Cardiac muscle cell (in vitro differentiated cells and primary cell): ENCODE results near the gene CNRIP1. TPM values are rescaled to one million over a fixed set of nuclear protein-coding genes. Genes with fewer than 3 reads are reported as not detected.

Source experiments
- DNase-seq, 2 donors: peaks; one replicate each; pipeline versions ENCODE4 v3.0.0 to v3.0.0-alpha.2; 2010 to 2017; ENCODE audit warnings: low read depth in 1 of 2, low spot score in 1 of 2
- H3K27ac ChIP-seq: fragments of 200-600 bp; sonication (generic); 2 replicates; pipeline ENCODE4 v1.5.1; 2016
- H3K27me3 ChIP-seq: fragments of 200-600 bp; sonication (generic); 2 replicates; pipeline ENCODE4 v1.6.0; 2016; ENCODE audit warnings: control low read depth
- H3K36me3 ChIP-seq: fragments of 200-600 bp; sonication (generic); 2 replicates; pipeline ENCODE4 v1.5.1; 2016; ENCODE audit warnings: control low read depth
- H3K4me1 ChIP-seq: fragments of 200-600 bp; sonication (generic); 2 replicates; pipeline ENCODE4 v1.8.1; 2017; ENCODE audit warnings: low read depth, mild to moderate bottlenecking, mixed run types
- H3K4me3 ChIP-seq: fragments of 200-600 bp; sonication (generic); 2 replicates; pipeline ENCODE4 v1.5.1; 2016; ENCODE audit warnings: mild to moderate bottlenecking
- H3K9me3 ChIP-seq: fragments of 200-600 bp; sonication (generic); 2 replicates; pipeline ENCODE4 v1.5.1; 2017; ENCODE audit warnings: low read depth, mild to moderate bottlenecking, control low read depth
- polyA plus RNA-seq: library from polyadenylated mRNA; unstranded; fragments of >200 nt; fragmentation: Nextera tagmentation; extraction: Ambion mirVana; gene quantifications from 2 replicates; pipeline ENCODE4 v1.2.1, GENCODE V29; 2016
- total RNA-seq: library from RNA; depleted of rRNA; stranded (reverse); fragments of >200 nt; gene quantifications from 2 replicates; pipeline ENCODE4 v1.2.3, GENCODE V29; 2016
- TF ChIP-seq, protein P1 (sequence below): IDR thresholded peaks from 2 replicates; pipeline ENCODE4 v1.5.1; 2012; ENCODE audit warnings: low read depth, mild to moderate bottlenecking, low read length

Gene CNRIP1
- total and polyA plus RNA-seq, 2 experiments from 2014 or later: 6.9 to 14.3 TPM

GRCh38 chr2:68258851-68259250 is 60.9 kb downstream of the CNRIP1 start:
- H3K27ac ChIP-seq: no peak overlapping the region
- H3K36me3 ChIP-seq: no peaks in the 10 kb centered on the region
- DNase-seq: no peak
- TF ChIP-seq, protein P1, sequence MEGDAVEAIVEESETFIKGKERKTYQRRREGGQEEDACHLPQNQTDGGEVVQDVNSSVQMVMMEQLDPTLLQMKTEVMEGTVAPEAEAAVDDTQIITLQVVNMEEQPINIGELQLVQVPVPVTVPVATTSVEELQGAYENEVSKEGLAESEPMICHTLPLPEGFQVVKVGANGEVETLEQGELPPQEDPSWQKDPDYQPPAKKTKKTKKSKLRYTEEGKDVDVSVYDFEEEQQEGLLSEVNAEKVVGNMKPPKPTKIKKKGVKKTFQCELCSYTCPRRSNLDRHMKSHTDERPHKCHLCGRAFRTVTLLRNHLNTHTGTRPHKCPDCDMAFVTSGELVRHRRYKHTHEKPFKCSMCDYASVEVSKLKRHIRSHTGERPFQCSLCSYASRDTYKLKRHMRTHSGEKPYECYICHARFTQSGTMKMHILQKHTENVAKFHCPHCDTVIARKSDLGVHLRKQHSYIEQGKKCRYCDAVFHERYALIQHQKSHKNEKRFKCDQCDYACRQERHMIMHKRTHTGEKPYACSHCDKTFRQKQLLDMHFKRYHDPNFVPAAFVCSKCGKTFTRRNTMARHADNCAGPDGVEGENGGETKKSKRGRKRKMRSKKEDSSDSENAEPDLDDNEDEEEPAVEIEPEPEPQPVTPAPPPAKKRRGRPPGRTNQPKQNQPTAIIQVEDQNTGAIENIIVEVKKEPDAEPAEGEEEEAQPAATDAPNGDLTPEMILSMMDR: no peak
- no peaks in the 10 kb centered on the region for H3K27me3 ChIP-seq
- no peaks in the 10 kb centered on the region for H3K9me3 ChIP-seq
- no peak overlapping the region for H3K4me3 ChIP-seq
- peaks cover 3% of the 10 kb centered on the region for H3K4me1 ChIP-seq

DNA sequence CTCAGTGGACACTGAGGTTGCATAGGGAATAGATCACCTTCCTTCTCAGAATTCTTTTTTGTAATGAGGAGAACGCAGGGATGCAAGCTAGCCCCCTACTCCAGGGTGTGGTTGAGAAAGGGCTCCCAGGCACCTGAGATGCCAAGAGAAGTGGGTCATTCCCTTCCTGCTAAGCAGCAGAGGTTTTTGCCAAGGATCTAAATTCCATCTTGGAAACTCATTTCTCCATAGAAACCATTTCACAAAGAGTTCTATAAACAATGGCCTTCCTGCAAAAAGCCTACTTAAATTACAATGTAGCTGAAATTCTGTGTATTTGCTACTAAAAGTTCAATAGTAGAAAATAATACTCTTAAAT is 63.7 kb downstream of the CNRIP1 start:
- Histone ChIP-seq H3K9me3 (no peaks in the 10 kb centered on the region), H3K4me1 (peaks cover 7% of the 10 kb centered on the region), H3K27me3 (no peaks in the 10 kb centered on the region), H3K36me3 (no peaks in the 10 kb centered on the region), H3K27ac (no peak overlapping the region), H3K4me3 (no peak overlapping the region)
- TF ChIP-seq, protein P1: no peak
- DNase-seq: peak in 1 of 2 donors; percentile 22

- Histone ChIP-seq H3K4me1 (peaks cover 28% of the 10 kb centered on the region), H3K27ac (peak overlapping the region; percentile 99), H3K36me3 (no peaks in the 10 kb centered on the region), H3K4me3 (peak overlapping the region; percentile 93), H3K9me3 (no peaks in the 10 kb centered on the region), H3K27me3 (no peaks in the 10 kb centered on the region)
- peak in 1 of 2 donors; percentile 41 for DNase-seq
- TF ChIP-seq, protein P1: no peak
Observed at GRCh38 chr2:68253219-68254068, 66.3 kb downstream of the CNRIP1 start.

DNA sequence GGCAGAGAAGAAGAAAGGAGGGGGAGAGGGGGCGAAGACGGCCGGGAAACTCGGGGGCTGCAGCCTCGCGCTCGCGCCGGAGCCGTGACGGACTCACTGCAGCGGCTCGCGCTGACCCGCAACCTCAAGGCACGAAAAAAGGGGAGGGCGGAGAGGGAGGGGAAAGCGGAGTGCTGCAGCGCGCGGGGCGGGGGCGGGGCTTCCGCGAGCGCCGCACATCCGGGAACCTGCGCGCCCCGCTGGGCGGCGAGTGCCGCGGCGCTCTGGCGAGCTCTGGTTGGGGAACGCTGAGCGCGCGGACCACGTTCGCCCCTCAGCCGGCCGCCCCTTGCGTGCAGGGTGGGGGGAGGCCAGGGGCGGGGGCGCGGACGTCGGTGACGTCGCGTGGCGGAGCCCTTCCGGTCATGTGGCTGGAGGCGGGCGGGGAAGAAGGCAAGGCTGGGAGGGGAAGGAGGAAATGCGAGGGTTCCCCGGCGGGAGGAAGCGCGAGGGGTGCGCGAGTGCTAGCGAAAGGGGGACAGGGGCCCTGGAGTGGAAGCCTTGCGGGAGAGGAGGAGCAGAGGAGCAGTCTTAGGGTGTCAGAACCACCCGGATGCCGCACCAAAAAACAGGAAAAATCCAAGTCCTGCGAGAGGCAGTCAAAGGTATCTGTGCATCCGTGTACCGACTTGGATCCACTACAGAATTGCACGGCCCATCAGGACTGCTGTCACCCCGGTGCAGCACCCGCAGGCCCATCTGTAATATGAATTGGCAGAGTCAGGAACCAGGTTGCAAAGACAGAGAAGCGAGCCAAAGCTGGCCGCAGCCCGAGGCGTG is 67.1 kb downstream of the CNRIP1 start, which contains the start of gene PPP3R1:
Gene PPP3R1 (minus strand): TSS at position 133 of the 819 bp plus-strand sequence. CDS start 405 bp downstream, outside the sequence.
- Histone ChIP-seq H3K4me3 (peak within 1 kb of the TSS; percentile 93), H3K27ac (peak within 1 kb of the TSS; percentile 99), H3K9me3 (no peaks in the 10 kb centered on the region), H3K36me3 (no peaks in the 10 kb centered on the region), H3K27me3 (no peaks in the 10 kb centered on the region), H3K4me1 (peaks cover 28% of the 10 kb centered on the region)
- peak; percentile 96 to 99 for DNase-seq
- TF ChIP-seq, protein P1: no peak

GRCh38 chr2:68251855-68252399 is 67.8 kb downstream of the CNRIP1 start:
- peak; percentile 22 to 56 for DNase-seq
- Histone ChIP-seq H3K36me3 (no peaks in the 10 kb centered on the region), H3K27ac (peak overlapping the region; percentile 99), H3K27me3 (no peaks in the 10 kb centered on the region), H3K4me1 (peaks cover 28% of the 10 kb centered on the region), H3K9me3 (no peaks in the 10 kb centered on the region), H3K4me3 (peak overlapping the region; percentile 93)
- TF ChIP-seq, protein P1: no peak
